H9 (cell line): ENCODE measurements around the gene TNFSF8. TPM values are rescaled to one million over a fixed set of nuclear protein-coding genes. Genes with fewer than 3 reads are reported as not detected.

Source experiments
- DNase-seq: peaks from one replicate; pipeline ENCODE4 v3.0.0-alpha.2; 2017
- H2AFZ ChIP-seq: one replicate; pipeline ENCODE4 v1.6.1; 2013; ENCODE audit warnings: mild to moderate bottlenecking, low read length, control low read depth, moderate library complexity
- H2AK5ac ChIP-seq: 2 replicates; pipeline ENCODE4 v1.6.1; 2013; ENCODE audit warnings: low read length, control low read depth, mixed read lengths; ENCODE audit not compliant: insufficient read length
- H2BK120ac ChIP-seq: one replicate; pipeline ENCODE4 v1.6.1; 2013; ENCODE audit warnings: low read depth, mild to moderate bottlenecking, low read length, control low read depth, inconsistent platforms; ENCODE audit not compliant: poor library complexity, severe bottlenecking
- H2BK12ac ChIP-seq: 2 replicates; pipeline ENCODE4 v1.6.1; 2013; ENCODE audit warnings: low read length, control low read depth, mixed read lengths, low read depth; ENCODE audit not compliant: insufficient read length
- H2BK15ac ChIP-seq: 2 replicates; pipeline ENCODE4 v1.6.1; 2013; ENCODE audit warnings: low read depth, low read length, control low read depth
- H2BK20ac ChIP-seq: one replicate; pipeline ENCODE4 v1.6.1; 2013; ENCODE audit warnings: low read depth, mild to moderate bottlenecking, low read length, control low read depth, inconsistent platforms; ENCODE audit not compliant: poor library complexity, severe bottlenecking
- H2BK5ac ChIP-seq: 2 replicates; pipeline ENCODE4 v1.6.1; 2013; ENCODE audit warnings: low read length, control low read depth, mixed read lengths; ENCODE audit not compliant: insufficient read length
- H3K14ac ChIP-seq: 2 replicates; pipeline ENCODE4 v1.6.1; 2013; ENCODE audit warnings: low read length, control low read depth; ENCODE audit not compliant: insufficient read depth
- H3K18ac ChIP-seq: 2 replicates; pipeline ENCODE4 v1.6.1; 2013; ENCODE audit warnings: low read depth, mild to moderate bottlenecking, mixed read lengths, low read length, control low read depth; ENCODE audit not compliant: insufficient read length
- H3K23ac ChIP-seq: 2 replicates; pipeline ENCODE4 v1.6.1; 2013; ENCODE audit warnings: low read length, control low read depth, mixed read lengths, low read depth; ENCODE audit not compliant: insufficient read length
- H3K23me2 ChIP-seq: 2 replicates; pipeline ENCODE4 v1.6.1; 2013; ENCODE audit warnings: low read depth, mild to moderate bottlenecking, mixed read lengths, low read length, control low read depth; ENCODE audit not compliant: insufficient read length, poor library complexity, severe bottlenecking
- H3K27ac ChIP-seq: 2 replicates; pipeline ENCODE4 v1.5.1; 2013; ENCODE audit warnings: low read length, control low read depth, mixed read lengths, low read depth; ENCODE audit not compliant: insufficient read length
- H3K27me3 ChIP-seq: 2 replicates; pipeline ENCODE4 v1.6.1; 2013; ENCODE audit warnings: low read length, control low read depth, inconsistent platforms; ENCODE audit not compliant: insufficient read depth
- H3K4ac ChIP-seq: 2 replicates; pipeline ENCODE4 v1.6.1; 2013; ENCODE audit warnings: low read depth, mild to moderate bottlenecking, control low read depth, inconsistent platforms, low read length, moderate library complexity
- H3K4me1 ChIP-seq: 2 replicates; pipeline ENCODE4 v1.6.1; 2013; ENCODE audit warnings: low read length, control low read depth, inconsistent platforms; ENCODE audit not compliant: insufficient read depth
- H3K4me2 ChIP-seq: 2 replicates; pipeline ENCODE4 v1.6.1; 2013; ENCODE audit warnings: low read length, control low read depth, mixed read lengths; ENCODE audit not compliant: insufficient read length, insufficient read depth
- H3K56ac ChIP-seq: 2 replicates; pipeline ENCODE4 v1.6.1; 2013; ENCODE audit warnings: low read depth, mild to moderate bottlenecking, mixed read lengths, low read length, control low read depth; ENCODE audit not compliant: insufficient read length
- H3K79me1 ChIP-seq: 2 replicates; pipeline ENCODE4 v1.6.1; 2013; ENCODE audit warnings: low read depth, mild to moderate bottlenecking, moderate library complexity, low read length, control low read depth, inconsistent platforms; ENCODE audit not compliant: insufficient read depth, poor library complexity, severe bottlenecking
- H3K79me2 ChIP-seq: 2 replicates; pipeline ENCODE4 v1.6.1; 2013; ENCODE audit warnings: low read length, control low read depth, inconsistent platforms; ENCODE audit not compliant: insufficient read depth
- H3K9ac ChIP-seq: 2 replicates; pipeline ENCODE4 v1.6.1; 2013; ENCODE audit warnings: low read length, control low read depth, mixed read lengths; ENCODE audit not compliant: insufficient read length; ENCODE audit errors: extremely low read depth
- H3K9me3 ChIP-seq: one replicate; pipeline ENCODE4 v1.6.1; 2013; ENCODE audit warnings: low read depth, low read length, inconsistent platforms; ENCODE audit not compliant: control insufficient read depth
- H3T11ph ChIP-seq: one replicate; pipeline ENCODE4 v1.6.1; 2013; ENCODE audit warnings: mild to moderate bottlenecking, low read length, control low read depth, inconsistent platforms
- H4K20me1 ChIP-seq: one replicate; pipeline ENCODE4 v1.6.1; 2013; ENCODE audit not compliant: control insufficient read depth, insufficient read length, insufficient read depth
- H4K5ac ChIP-seq: 2 replicates; pipeline ENCODE4 v1.6.1; 2013; ENCODE audit warnings: low read depth, mild to moderate bottlenecking, mixed read lengths, low read length, control low read depth; ENCODE audit not compliant: insufficient read length
- H4K8ac ChIP-seq: replicated peaks from 2 replicates; pipeline ENCODE4 v1.6.1; 2013; ENCODE audit warnings: low read length, control low read depth, mixed read lengths, low read depth; ENCODE audit not compliant: insufficient read length
- H4K91ac ChIP-seq: 2 replicates; pipeline ENCODE4 v1.6.1; 2013; ENCODE audit warnings: low read depth, mild to moderate bottlenecking, moderate library complexity, mixed read lengths, low read length, control low read depth; ENCODE audit not compliant: insufficient read length
- H3K27ac Mint-ChIP-seq, 3 experiments: 2 replicates in 2 of 3; 3 replicates in 1 of 3; pipeline ENCODE4 v1.8.0; 2020 to 2021; ENCODE audit warnings: mixed read lengths in 3 of 3, mild to moderate bottlenecking in 1 of 3, moderate library complexity in 1 of 3
- H3K27me3 Mint-ChIP-seq: 2 replicates; pipeline ENCODE4 v1.8.0; 2021; ENCODE audit warnings: low read depth, mild to moderate bottlenecking, moderate library complexity, mixed read lengths
- H3K36me3 Mint-ChIP-seq, 3 experiments: 2 replicates in 2 of 3; 3 replicates in 1 of 3; pipeline ENCODE4 v1.8.0; 2020 to 2021; ENCODE audit warnings: low read depth in 3 of 3, mixed read lengths in 3 of 3; ENCODE audit not compliant: insufficient read depth in 1 of 3
- H3K4me1 Mint-ChIP-seq, 2 experiments: 2 replicates each; pipeline ENCODE4 v1.8.0; 2020; ENCODE audit warnings: mixed read lengths in 2 of 2
- H3K4me3 Mint-ChIP-seq, 2 experiments: 2 replicates in 1 of 2; 3 replicates in 1 of 2; pipeline ENCODE4 v1.8.0; 2020 to 2021; ENCODE audit warnings: mild to moderate bottlenecking in 2 of 2, mixed read lengths in 2 of 2, moderate library complexity in 1 of 2
- H3K9me3 Mint-ChIP-seq, 2 experiments: 2 replicates in 1 of 2; 3 replicates in 1 of 2; pipeline ENCODE4 v1.8.0; 2020; ENCODE audit warnings: mild to moderate bottlenecking in 2 of 2, mixed read lengths in 2 of 2, moderate library complexity in 1 of 2
- CTCF ChIP-seq: fragments of 200-600 bp; sonication (generic); conservative IDR thresholded peaks from 3 replicates; pipeline ENCODE4 v1.8.0; 2021; ENCODE audit warnings: antibody characterized with exemption, mild to moderate bottlenecking
- WGBS: extraction: QIAGEN DNeasy Blood & Tissue Kit; methylation state at CpG from one replicate; pipeline ENCODE4 v1.1.7; 2013; ENCODE audit warnings: missing lambda C conversion rate, low lambda C conversion rate, mixed read lengths; ENCODE audit not compliant: insufficient read length; ENCODE audit errors: extremely low coverage; 5-methylcytosine and 5-hydroxymethylcytosine counted together
- total RNA-seq: library from RNA; stranded (reverse); gene quantifications from 2 replicates; pipeline ENCODE4 v1.2.1, GENCODE V29; 2021

Gene TNFSF8
- total RNA-seq, 1 experiment from 2014 or later, result not detected

DNA sequence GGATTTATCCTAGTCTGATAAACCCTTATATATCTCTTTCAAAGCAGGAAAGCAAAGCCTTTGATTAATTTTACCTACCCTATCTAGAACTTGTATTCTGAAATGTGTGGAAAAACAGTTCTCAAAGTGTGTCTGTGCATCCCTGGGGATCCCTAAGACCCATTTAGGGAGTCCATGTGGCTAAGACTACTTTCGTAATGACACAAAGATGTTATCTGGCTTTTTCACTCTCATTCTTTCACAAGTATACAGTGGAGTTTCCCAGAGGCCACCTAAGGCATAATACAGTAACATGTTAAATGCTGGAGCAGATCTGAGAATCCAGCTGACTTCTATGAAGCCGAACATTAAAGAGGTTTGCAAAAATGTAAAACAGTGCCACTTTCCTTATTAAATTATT, 70.2 kb downstream of the TNFSF8 start:
- Histone ChIP-seq H3K27me3 (no peaks in the 10 kb centered on the region), H3K18ac (no peak overlapping the region), H3K9ac (no peak overlapping the region), H3T11ph (no peak overlapping the region), H3K4ac (no peak overlapping the region), H4K91ac (no peak overlapping the region), H2BK15ac (no peak overlapping the region), H3K23me2 (no peaks in the 10 kb centered on the region), H3K79me1 (no peaks in the 10 kb centered on the region), H4K8ac (no peak overlapping the region), H2BK20ac (no peak overlapping the region), H2BK12ac (no peak overlapping the region), H3K79me2 (no peaks in the 10 kb centered on the region), H2BK120ac (no peak overlapping the region), H2AK5ac (no peak overlapping the region), H3K56ac (no peak overlapping the region), H4K5ac (no peak overlapping the region), H3K23ac (no peak overlapping the region), H2BK5ac (no peak overlapping the region), H3K14ac (no peak overlapping the region), H2AFZ (no peak overlapping the region), H4K20me1 (no peaks in the 10 kb centered on the region), H3K4me1 (no peaks in the 10 kb centered on the region; the same call in 1 of the 2 replicates), H3K4me2 (no peak overlapping the region), H3K9me3 (no peaks in the 10 kb centered on the region), H3K27ac (no peak overlapping the region)
- H3K27ac Mint-ChIP-seq, result no peak overlapping the region
- TF ChIP-seq CTCF, result no peak
- H3K36me3 Mint-ChIP-seq, result no peaks in the 10 kb centered on the region
- no peak for DNase-seq
- no peaks in the 10 kb centered on the region for H3K9me3 Mint-ChIP-seq
- WGBS, result no CpG with 5 or more reads among the region's 2 CpGs
- H3K27me3 Mint-ChIP-seq, result peaks cover 7% of the 10 kb centered on the region; the same call in 1 of the 2 replicates
- H3K4me3 Mint-ChIP-seq, result no peak overlapping the region
- peaks cover under 1 to 1% of the 10 kb centered on the region in 2 experiments; a peak in 3 of 4 replicates for H3K4me1 Mint-ChIP-seq
